ENCODE measurements around the gene BARX2.
A peak's percentile ranks its signal among the peaks of the same experiment; 100 is the strongest.

Gene BARX2

DNA sequence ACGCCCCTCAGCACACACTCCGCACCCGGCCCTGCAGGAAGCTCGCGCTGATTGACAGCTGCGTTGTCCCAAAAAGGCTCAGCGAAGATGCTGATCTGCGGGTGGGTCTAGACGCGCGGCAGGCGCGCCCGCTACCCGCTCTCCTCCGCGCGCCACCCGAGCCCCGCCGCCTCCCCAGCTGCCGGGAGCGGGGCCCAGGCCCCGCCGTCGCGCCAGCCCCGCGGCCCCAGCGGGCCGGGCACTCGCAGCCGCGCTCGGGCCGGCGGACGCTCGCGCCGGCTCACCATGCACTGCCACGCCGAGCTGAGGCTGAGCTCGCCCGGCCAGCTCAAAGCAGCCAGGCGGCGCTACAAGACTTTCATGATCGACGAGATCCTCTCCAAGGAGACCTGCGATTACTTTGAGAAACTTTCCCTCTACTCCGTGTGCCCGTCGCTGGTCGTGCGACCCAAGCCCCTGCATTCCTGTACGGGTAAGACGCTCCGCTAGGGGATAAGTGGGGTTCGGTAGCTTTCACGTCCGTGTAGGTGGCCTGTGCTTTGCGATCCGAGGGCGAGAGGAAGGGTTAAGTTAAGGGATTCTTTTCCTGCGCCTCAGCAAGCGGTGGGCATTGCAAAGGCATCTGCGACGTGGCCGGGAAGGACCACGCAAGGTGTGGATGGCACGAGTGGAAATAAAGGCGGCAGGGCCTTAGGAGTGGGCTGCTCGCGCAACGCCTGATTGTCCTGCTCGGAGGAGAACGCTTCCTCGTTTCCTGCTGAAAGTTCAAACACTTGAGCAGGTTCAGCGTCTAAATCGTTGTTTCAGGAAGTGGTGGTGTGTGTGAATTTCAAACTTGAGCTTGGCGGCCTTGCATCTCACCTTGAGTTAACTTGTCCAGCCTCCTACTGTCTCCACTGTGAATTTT, at the start of gene BARX2:
TSS of gene BARX2 (plus strand) at position 98 of the 907 bp plus-strand sequence. CDS start at position 286, 188 bp downstream.
- DNase-seq, result no peak

DNA sequence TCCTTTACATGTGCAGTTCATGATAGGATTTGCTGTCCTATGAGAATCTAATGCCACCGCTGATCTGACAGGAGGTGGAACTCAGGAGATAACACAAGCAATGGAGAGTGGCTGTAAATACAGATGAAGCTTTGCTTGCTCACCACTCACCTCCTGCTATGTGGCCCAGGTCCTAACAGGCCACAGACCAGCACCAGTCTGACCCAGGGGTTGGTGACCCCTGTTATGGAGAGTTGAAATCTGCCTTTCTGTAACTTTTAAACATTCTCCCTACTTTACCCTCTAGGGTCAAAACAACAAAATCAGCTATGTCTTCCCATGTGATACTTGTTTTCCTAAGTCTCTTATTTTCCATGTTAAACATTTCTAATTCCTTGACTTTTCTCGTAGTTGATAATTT, 48.7 kb upstream of the BARX2 start:
- DNase-seq, result no peak

- peak; percentile 15 to 42 for DNase-seq
Measured at GRCh38 chr11:129327708-129328107, 47.9 kb upstream of the BARX2 start.

- DNase-seq, result no peak
Measured at GRCh38 chr11:129328756-129329155, 46.9 kb upstream of the BARX2 start.

GRCh38 chr11:129331217-129331616, 44.4 kb upstream of the BARX2 start:
- DNase-seq, result no peak

DNA sequence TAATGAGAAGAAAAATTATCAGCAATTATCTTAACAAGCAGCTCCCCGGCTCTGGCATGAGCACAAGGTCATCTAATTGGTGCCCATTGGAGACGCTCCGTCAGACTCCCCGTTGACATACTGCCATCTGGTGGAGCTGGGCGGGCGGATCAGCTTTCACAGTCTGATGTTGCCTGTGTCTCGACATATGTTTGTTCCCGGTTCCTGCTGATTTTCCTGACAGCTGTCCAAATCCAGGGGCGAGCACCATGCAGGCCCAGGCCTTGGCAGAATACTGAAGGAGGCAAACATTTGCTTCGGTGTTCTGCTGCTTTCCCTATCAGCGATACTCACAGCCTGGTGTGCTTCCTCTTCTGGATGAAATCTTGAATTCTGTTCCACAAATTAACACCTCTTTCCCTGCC, 43.8 kb upstream of the BARX2 start:
- DNase-seq, result peak; percentile 53 to 57

DNA sequence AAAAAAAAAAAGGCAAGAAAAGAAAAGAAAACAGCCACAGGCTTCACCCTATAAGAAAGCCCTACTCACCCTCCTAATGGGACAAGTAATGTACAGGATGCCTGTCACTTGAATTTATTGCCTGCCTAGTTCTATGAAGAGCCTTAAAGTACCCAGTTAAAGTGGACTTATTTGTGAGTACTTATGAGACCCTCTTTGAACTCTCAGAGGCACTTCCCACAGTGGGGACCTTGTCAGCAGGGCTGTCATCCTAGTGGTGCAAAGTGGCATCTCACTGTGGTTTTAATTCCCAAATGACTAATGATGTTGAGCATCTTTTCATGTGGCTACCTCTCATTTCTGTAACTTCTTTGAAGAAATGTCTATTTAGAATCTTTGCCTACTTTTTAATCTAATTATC, 41.8 kb upstream of the BARX2 start:
- no peak for DNase-seq

GRCh38 chr11:129344301-129344940, 31.2 kb upstream of the BARX2 start:
- peak in 1 of 2 donors; percentile 30 for DNase-seq

- DNase-seq, result no peak
Measured at GRCh38 chr11:129346916-129347315, 28.7 kb upstream of the BARX2 start.

GRCh38 chr11:129348813-129349212, 26.8 kb upstream of the BARX2 start:
- DNase-seq, result no peak

DNA sequence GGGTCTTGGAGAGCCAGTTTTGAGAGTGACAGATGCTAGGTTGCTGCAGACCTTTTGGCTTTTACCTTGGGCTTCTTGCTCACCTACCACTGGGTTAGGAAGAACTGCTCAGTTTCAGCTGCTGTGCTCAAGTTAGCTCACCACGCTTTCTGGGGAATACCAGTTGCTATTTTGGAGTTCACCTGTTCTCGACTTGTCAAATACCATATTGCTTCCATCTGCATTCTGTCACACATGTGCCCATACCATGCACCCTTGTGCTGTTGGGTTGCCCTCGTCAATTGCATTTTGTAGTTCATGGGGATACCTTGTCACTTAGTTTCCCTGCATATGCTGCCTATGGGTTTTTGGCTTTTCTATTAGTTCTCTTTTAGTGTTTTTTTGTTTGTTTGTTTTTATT, 23.0 kb upstream of the BARX2 start:
- DNase-seq, result no peak

DNA sequence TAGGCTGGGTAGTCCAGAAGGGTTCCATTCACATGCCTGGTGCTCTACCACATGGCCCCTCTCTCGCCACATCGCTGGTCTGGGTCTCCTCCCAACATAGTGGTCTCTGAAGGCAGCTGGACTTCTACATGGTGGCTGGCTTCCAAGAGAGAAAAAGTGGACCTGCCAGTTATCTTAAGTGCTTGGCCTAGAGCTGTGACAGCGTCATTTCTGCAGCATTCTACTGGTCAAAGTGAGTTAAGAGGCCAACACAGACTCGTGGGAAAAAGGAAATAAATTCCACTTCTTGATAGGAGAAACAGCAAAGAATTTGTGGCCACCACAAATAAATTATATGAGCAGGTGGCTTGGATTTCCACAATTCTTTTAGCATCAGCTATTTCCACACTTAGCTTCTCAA, 21.0 kb upstream of the BARX2 start:
- no peak for DNase-seq

DNA sequence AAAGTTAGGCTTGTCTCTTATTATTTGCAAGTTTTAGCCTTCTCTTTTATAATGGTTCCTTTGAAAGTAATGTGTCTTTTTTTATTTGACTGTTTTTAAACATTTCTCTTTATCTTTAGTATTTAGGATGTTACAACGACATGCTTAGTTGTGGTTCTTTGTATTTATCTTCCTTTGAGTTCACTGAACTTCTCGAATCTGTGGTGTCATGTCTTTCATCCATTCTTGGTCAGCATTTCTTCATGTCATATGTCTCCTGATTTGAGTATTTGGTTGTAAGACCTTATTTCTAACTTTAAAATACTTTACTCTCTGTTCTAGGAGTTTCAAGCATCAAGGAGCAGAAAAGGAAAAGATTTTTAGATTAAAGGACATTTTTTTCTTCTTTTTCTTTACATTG, 15.9 kb upstream of the BARX2 start:
- DNase-seq, result no peak

GRCh38 chr11:129364143-129364654, 11.4 kb upstream of the BARX2 start:
- peak; percentile 67 to 74 for DNase-seq

GRCh38 chr11:129365816-129366215, 9.8 kb upstream of the BARX2 start:
- DNase-seq, result no peak

DNA sequence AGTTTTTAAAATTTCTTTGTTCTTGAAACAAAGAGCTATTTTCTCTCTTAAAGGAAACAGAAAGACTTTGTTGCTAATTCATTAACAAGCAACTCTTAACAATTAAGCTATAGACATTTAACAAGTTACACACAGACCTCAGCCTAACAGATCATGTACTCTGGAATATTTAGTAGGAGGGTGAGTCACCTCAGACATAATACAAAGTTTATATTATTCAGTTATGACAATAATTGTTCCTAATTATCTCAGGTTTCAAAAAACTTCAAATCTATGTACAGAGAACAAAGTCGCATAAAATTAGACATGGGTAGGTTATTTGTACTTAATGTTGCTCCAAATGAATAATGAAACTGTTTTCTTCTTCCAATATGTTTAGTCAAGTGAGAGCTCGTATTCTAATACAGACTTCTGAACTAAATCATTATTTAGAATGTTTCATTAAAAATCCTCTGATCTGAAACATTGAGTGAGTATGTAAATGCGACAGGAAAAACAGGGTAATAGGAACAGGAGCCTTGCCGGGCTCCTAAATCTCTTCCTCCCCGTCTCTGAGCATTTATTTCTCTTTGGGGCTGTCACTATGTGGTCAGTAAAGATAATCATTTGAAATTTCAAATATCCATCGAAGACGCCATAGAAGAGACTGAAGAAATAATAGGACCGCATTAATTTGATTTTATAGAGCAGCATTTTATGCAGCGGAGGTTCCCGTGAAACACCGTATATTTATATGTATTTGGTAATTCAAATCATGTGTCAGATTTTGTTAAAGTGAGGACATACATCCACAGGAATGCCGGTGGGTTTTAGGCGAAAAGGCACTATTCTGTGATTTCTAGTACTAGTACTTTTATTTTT, 8.7 kb upstream of the BARX2 start:
- no peak for DNase-seq

- no peak for DNase-seq
Measured at GRCh38 chr11:129368889-129369672, 6.6 kb upstream of the BARX2 start.

- no peak for DNase-seq
Measured at GRCh38 chr11:129370715-129371114, 4.9 kb upstream of the BARX2 start.

GRCh38 chr11:129372609-129373488, 2.8 kb upstream of the BARX2 start:
- no peak for DNase-seq

DNA sequence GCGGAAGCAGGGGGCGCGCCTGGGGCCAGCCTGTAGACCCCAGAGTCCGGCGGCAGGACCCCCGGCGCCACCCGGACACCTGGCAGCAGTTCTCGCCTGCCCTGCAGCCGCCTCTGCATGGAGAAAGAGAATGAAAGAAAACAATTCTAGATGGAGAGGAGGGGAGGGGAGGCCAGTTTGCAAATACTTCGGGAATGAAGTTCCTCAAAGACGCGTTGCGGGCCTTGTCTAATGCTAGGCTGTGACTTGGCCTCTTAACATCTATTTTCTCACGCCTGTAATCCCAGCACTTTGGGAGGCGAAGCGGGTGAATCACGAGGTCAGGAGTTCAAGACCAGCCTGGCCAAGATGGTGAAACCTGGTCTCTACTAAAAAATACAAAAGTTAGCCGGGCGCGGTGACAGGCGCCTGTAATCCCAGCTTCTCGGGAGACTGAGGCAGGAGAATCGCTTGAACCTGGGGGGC, 2.1 kb upstream of the BARX2 start:
- no peak for DNase-seq
